H1 (cell line): ENCODE data around the gene WDR77. TPM values are rescaled to one million over a fixed set of nuclear protein-coding genes. Genes with fewer than 3 reads are reported as not detected.

Experiments used
- CTCF ChIA-PET: fragments of 300-600 bp; sonication (Branson Sonifier 250); formaldehyde crosslinking; loops from one replicate; lab custom pipeline; 2021; ENCODE audit not compliant: partially characterized antibody; lab: Charles Lee
- POLR2A ChIA-PET: fragments of 300-600 bp; sonication (Branson Sonifier 250); formaldehyde crosslinking; loops from one replicate; lab custom pipeline; 2021; ENCODE audit warnings: inconsistent platforms; ENCODE audit not compliant: partially characterized antibody; lab: Charles Lee
- DNase-seq, 2 experiments: peaks; one replicate each; pipeline versions ENCODE4 v3.0.0 to v3.0.0-alpha.2; 2010 to 2022; ENCODE audit warnings: low spot score in 2 of 2, low read depth in 1 of 2, mixed read lengths in 1 of 2
- FAIRE-seq: peaks from 2 replicates; lab custom pipeline; 2011; peaks lifted over from hg19 to GRCh38; lab: Jason Lieb, UNC
- H2AFZ ChIP-seq: 2 replicates; pipeline ENCODE4 v1.8.1; 2012; ENCODE audit warnings: low read length, inconsistent platforms
- H2AK5ac ChIP-seq: 2 replicates; pipeline ENCODE4 v1.6.1; 2013; ENCODE audit warnings: low read depth, low read length
- H2BK120ac ChIP-seq: replicated peaks from 2 replicates; pipeline ENCODE3; 2013; ENCODE audit warnings: low read depth, low read length, inconsistent platforms
- H2BK12ac ChIP-seq: 2 replicates; pipeline ENCODE4 v1.6.1; 2013; ENCODE audit warnings: low read depth, low read length
- H2BK15ac ChIP-seq: 2 replicates; pipeline ENCODE4 v1.6.1; 2013; ENCODE audit warnings: low read length
- H2BK20ac ChIP-seq: 2 replicates; pipeline ENCODE4 v1.6.1; 2013; ENCODE audit warnings: low read length
- H2BK5ac ChIP-seq: 2 replicates; pipeline ENCODE4 v1.6.1; 2013; ENCODE audit warnings: low read depth, low read length
- H3K14ac ChIP-seq: 2 replicates; pipeline ENCODE4 v1.6.1; 2013; ENCODE audit warnings: inconsistent platforms; ENCODE audit not compliant: insufficient read length
- H3K18ac ChIP-seq: 2 replicates; pipeline ENCODE4 v1.6.1; 2013; ENCODE audit warnings: low read length; ENCODE audit errors: extremely low read depth
- H3K23ac ChIP-seq: 2 replicates; pipeline ENCODE4 v1.6.1; 2013; ENCODE audit warnings: inconsistent platforms; ENCODE audit not compliant: insufficient read length
- H3K23me2 ChIP-seq: 2 replicates; pipeline ENCODE4 v1.6.1; 2013; ENCODE audit warnings: low read depth, low read length
- H3K27ac ChIP-seq: 2 replicates; pipeline ENCODE4 v1.6.1; 2011; ENCODE audit warnings: low read depth, low read length, inconsistent platforms
- H3K27me3 ChIP-seq, 4 experiments: replicated peaks in 1 of 4; 1 replicate in 1 of 4; 2 replicates in 3 of 4; pipeline versions ENCODE4 v1.6.1 to v1.8.1; 2011 to 2013; ENCODE audit warnings: low read length in 3 of 4, mild to moderate bottlenecking in 3 of 4, inconsistent platforms in 2 of 4, mixed read lengths in 2 of 4, moderate library complexity in 1 of 4; ENCODE audit not compliant: control insufficient read depth in 3 of 4, insufficient read depth in 3 of 4; ENCODE audit errors: extremely low read depth in 1 of 4
- H3K36me3 ChIP-seq, 4 experiments: 2 replicates each; pipeline versions ENCODE4 v1.6.1 to v1.8.1; 2011 to 2013; ENCODE audit warnings: mild to moderate bottlenecking in 4 of 4, low read length in 3 of 4, moderate library complexity in 2 of 4, control low read depth in 1 of 4, inconsistent platforms in 1 of 4; ENCODE audit not compliant: insufficient read depth in 4 of 4, control insufficient read depth in 2 of 4
- H3K4ac ChIP-seq: replicated peaks from 2 replicates; pipeline ENCODE3; 2013; ENCODE audit warnings: low read length, low read depth, mixed read lengths, inconsistent platforms; ENCODE audit not compliant: insufficient read length
- H3K4me1 ChIP-seq, 4 experiments: replicated peaks in 1 of 4; 1 replicate in 1 of 4; 2 replicates in 3 of 4; pipeline versions ENCODE4 v1.6.1 to v1.8.1; 2011 to 2013; ENCODE audit warnings: low read length in 3 of 4, inconsistent platforms in 2 of 4, mixed read lengths in 1 of 4; ENCODE audit not compliant: insufficient read depth in 4 of 4, control insufficient read depth in 3 of 4
- H3K4me2 ChIP-seq, 2 experiments: 2 replicates each; pipeline versions ENCODE4 v1.6.1 to v1.8.1; 2011 to 2013; ENCODE audit warnings: low read depth in 2 of 2, low read length in 2 of 2, control low read depth in 1 of 2, inconsistent platforms in 1 of 2, mild to moderate bottlenecking in 1 of 2; ENCODE audit not compliant: insufficient read depth in 1 of 2
- H3K4me3 ChIP-seq, 4 experiments: fragments of 200-600, 300-600 bp in 1 of 4; sonication (generic), shearing (Covaris generic), sonication (Bioruptor Twin) in 1 of 4; 2 replicates each; pipeline versions ENCODE4 v1.5.1 to v1.8.1; 2011 to 2016; ENCODE audit warnings: low read length in 4 of 4, low read depth in 3 of 4, control low read depth in 2 of 4, inconsistent platforms in 2 of 4, mild to moderate bottlenecking in 2 of 4, mixed read lengths in 1 of 4, moderate library complexity in 1 of 4; ENCODE audit not compliant: insufficient read depth in 2 of 4; ENCODE audit errors: extremely low read depth in 1 of 4
- H3K56ac ChIP-seq: replicated peaks from 2 replicates; pipeline ENCODE3; 2013; ENCODE audit warnings: low read depth, mild to moderate bottlenecking, mixed read lengths, low read length, inconsistent platforms; ENCODE audit not compliant: insufficient read length
- H3K79me1 ChIP-seq: 2 replicates; pipeline ENCODE4 v1.6.1; 2013; ENCODE audit warnings: low read depth, low read length, control low read depth
- H3K79me2 ChIP-seq, 2 experiments: 2 replicates each; pipeline versions ENCODE4 v1.6.1 to v1.8.1; 2012 to 2013; ENCODE audit warnings: low read length in 2 of 2, mild to moderate bottlenecking in 2 of 2, inconsistent platforms in 1 of 2; ENCODE audit not compliant: insufficient read depth in 2 of 2, control insufficient read depth in 1 of 2
- H3K9ac ChIP-seq, 4 experiments: replicated peaks in 1 of 4; 1 replicate in 1 of 4; 2 replicates in 3 of 4; pipeline versions ENCODE4 v1.6.1 to v1.8.1; 2011 to 2013; ENCODE audit warnings: low read depth in 3 of 4, low read length in 3 of 4, control low read depth in 2 of 4, mild to moderate bottlenecking in 2 of 4, moderate library complexity in 2 of 4, inconsistent platforms in 1 of 4; ENCODE audit errors: extremely low read depth in 1 of 4
- H3K9me3 ChIP-seq, 2 experiments: 2 replicates each; pipeline versions ENCODE4 v1.6.1 to v1.8.1; 2012 to 2013; ENCODE audit warnings: mild to moderate bottlenecking in 2 of 2, moderate library complexity in 2 of 2, control low read depth in 1 of 2, inconsistent platforms in 1 of 2, low read depth in 1 of 2, low read length in 1 of 2, mixed read lengths in 1 of 2; ENCODE audit not compliant: insufficient read depth in 2 of 2
- H4K20me1 ChIP-seq, 2 experiments: replicated peaks in 1 of 2; 2 replicates each; pipeline versions ENCODE3 to v1.8.1; 2011 to 2013; ENCODE audit warnings: inconsistent platforms in 2 of 2, low read length in 2 of 2, mild to moderate bottlenecking in 1 of 2; ENCODE audit not compliant: insufficient read depth in 2 of 2, control insufficient read depth in 1 of 2
- H4K5ac ChIP-seq: 2 replicates; pipeline ENCODE4 v1.6.1; 2013; ENCODE audit warnings: low read length, low read depth, mixed read lengths, inconsistent platforms; ENCODE audit not compliant: insufficient read length
- H4K8ac ChIP-seq: 2 replicates; pipeline ENCODE4 v1.8.0; 2013; ENCODE audit warnings: mild to moderate bottlenecking, moderate library complexity, low read length, inconsistent platforms; ENCODE audit not compliant: insufficient read depth; ENCODE audit errors: extremely low read depth
- H4K91ac ChIP-seq: replicated peaks from 2 replicates; pipeline ENCODE3; 2013; ENCODE audit warnings: low read length, mixed read lengths, inconsistent platforms; ENCODE audit not compliant: insufficient read length
- ATF3 ChIP-seq: IDR thresholded peaks from 2 replicates; pipeline ENCODE4 v1.6.1; 2011; ENCODE audit warnings: low read depth, mild to moderate bottlenecking, low read length; ENCODE audit not compliant: insufficient read depth
- WGBS, 2 experiments: shearing (Covaris generic) in 1 of 2; methylation state at CpG; one replicate each; pipeline versions ENCODE4 v1.1.6 to v1.1.7; 2013 to 2015; ENCODE audit warnings: low lambda C conversion rate in 2 of 2, mixed read lengths in 2 of 2, inconsistent platforms in 1 of 2, low coverage in 1 of 2, missing lambda C conversion rate in 1 of 2; ENCODE audit not compliant: insufficient replicate concordance in 2 of 2, insufficient coverage in 1 of 2, insufficient read length in 1 of 2; ENCODE audit errors: extremely low coverage in 1 of 2, missing lambda C conversion rate in 1 of 2; 5-methylcytosine and 5-hydroxymethylcytosine counted together
- polyA plus RNA-seq, 7 experiments: library from polyadenylated mRNA; depleted of rRNA in 3 of 7; stranded (reverse) in 5 of 7; unstranded in 2 of 7; fragments of >200 nt in 5 of 7; fragments of 200-250 nt in 2 of 7; gene quantifications; 1 replicate in 5 of 7; 2 replicates in 1 of 7; 4 replicates in 1 of 7; pipeline versions ENCODE4 v1.2.1 to v1.2.3, GENCODE V29; 2011 to 2013; ENCODE audit warnings: missing spikeins in 2 of 7, mixed read lengths in 2 of 7
- total RNA-seq: library from RNA; stranded (reverse); fragmentation: NEBNext Ultra II Directional; extraction: Animal tissue kit (Norgen Biotek cat#: 25700); gene quantifications from 2 replicates; pipeline ENCODE4 v1.2.1, GENCODE V29; 2021

WDR77 gene
- total and polyA plus RNA-seq, 2 of the 8 experiments (the other 6 are each of a cell fraction or from before 2014, with no cell fraction given): 66.0 to 156 TPM

DNA sequence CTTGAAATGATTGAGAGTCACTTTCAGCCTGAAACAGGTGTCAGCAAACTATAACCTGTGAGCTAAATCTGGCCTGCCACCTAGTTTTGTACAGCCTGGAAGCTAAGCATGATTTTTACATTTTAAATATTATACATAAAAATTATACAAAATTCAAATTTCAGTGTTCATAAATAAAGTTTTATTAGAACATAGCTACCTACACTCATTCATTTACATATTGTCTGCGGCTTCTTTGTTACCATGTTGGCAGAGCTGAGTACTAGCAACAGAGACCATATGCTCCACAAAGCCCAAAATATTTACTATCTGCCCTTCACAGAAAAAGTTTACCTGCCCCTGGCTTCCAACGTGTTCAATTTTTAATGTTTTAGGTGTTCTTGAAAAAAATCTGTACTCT lies 16.7 kb upstream of the WDR77 start:
- Histone ChIP-seq H2BK12ac (no peak overlapping the region), H4K20me1 (no peaks in the 10 kb centered on the region), H3K27me3 (no peaks in the 10 kb centered on the region), H3K14ac (no peak overlapping the region), H3K4me3 (no peak overlapping the region), H2AFZ (no peak overlapping the region), H2BK5ac (no peak overlapping the region), H3K23me2 (no peaks in the 10 kb centered on the region), H2AK5ac (no peak overlapping the region), H3K36me3 (peaks cover 0 to 18% (median 5%) of the 10 kb centered on the region in 4 experiments; a peak in 5 of 8 replicates), H3K4me2 (no peak overlapping the region), H3K23ac (no peak overlapping the region), H2BK15ac (no peak overlapping the region), H3K56ac (no peak overlapping the region), H3K79me1 (no peaks in the 10 kb centered on the region), H3K4ac (no peak overlapping the region), H3K4me1 (no peaks in the 10 kb centered on the region), H2BK120ac (no peak overlapping the region), H4K5ac (no peak overlapping the region), H3K9me3 (no peaks in the 10 kb centered on the region), H3K18ac (no peak overlapping the region), H4K8ac (no peak overlapping the region), H3K9ac (no peak overlapping the region), H3K79me2 (no peaks in the 10 kb centered on the region), H4K91ac (no peak overlapping the region), H3K27ac (no peak overlapping the region), H2BK20ac (no peak overlapping the region)
- ChIA-PET POLR2A (no interaction called here), CTCF (interaction anchor here (1.2 kb wide), 1 partner anchor 10 kb away, joined by 3 read pairs; no protein-coding TSS in a partner anchor)
- 88% methylated on average over 2 of the region's 2 CpGs; no CpG with 5 or more reads in 1 of the 2 experiments for WGBS, 2 experiments
- no peak for DNase-seq
- TF ChIP-seq ATF3: no peak
- no peak for FAIRE-seq
